ENCODE measurements around the gene RBSN. TPM values are rescaled to one million over a fixed set of nuclear protein-coding genes. Genes with fewer than 3 reads are reported as not detected.

RBSN gene
- total and polyA plus RNA-seq, 2 experiments from 2014 or later, result 10.6 to 26.5 TPM

DNA sequence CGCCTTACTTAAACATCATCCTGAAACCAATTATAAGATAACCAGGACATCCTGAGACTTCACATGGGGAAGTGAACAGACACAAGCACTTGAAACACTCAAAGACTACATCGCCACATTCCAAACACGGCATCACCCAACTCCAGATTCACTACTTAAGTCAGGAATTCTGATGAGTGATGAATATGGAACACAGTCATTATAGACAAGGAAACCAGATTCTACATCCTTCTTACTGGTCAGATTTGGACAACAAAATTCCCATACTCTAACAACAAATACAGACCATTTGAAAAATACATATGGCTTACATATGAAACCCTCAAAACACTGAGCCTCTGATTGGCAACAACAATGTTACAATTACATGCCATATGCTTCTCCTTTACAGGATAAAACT, 13.1 kb upstream of the RBSN start:
- H3K79me2 ChIP-seq (replicated peaks; ENCODE audit: insufficient read depth), result no peaks in the 10 kb centered on the region
- Mint-ChIP-seq H3K4me1 (peaks cover 32% of the 10 kb centered on the region), H3K36me3 (ENCODE audit: low read depth) (no peaks in the 10 kb centered on the region), H3K9me3 (0 out of 3 replicates have a peak, but pooled peaks cover 2% of the 10 kb centered on the region), H3K27me3 (ENCODE audit: insufficient read depth, low read depth, poor library complexity) (peaks cover 9% of the 10 kb centered on the region), H3K4me3 (no peak overlapping the region), H3K27ac (no peak overlapping the region)
- no peak overlapping the region for H3K27ac ChIP-seq (ENCODE audit: low read depth)
- no peaks in the 10 kb centered on the region for H3K27me3 ChIP-seq (ENCODE audit: insufficient read depth)
- H3F3A ChIP-seq (replicated peaks; ENCODE audit: low read depth), result no peaks in the 10 kb centered on the region
- no peaks in the 10 kb centered on the region for H3K9me2 ChIP-seq (ENCODE audit: insufficient read depth)
- no peak overlapping the region for H3K4me3 ChIP-seq
- peaks cover 23% of the 10 kb centered on the region for H3K4me1 ChIP-seq (ENCODE audit: insufficient read depth)
- DNase-seq (ENCODE audit: low spot score), result no peak
- TF ChIP-seq REST (IDR thresholded peaks at IDR 0.05; ENCODE audit: unreplicated experiment) (no peak), NANOG (IDR thresholded peaks at IDR 0.05; ENCODE audit: borderline replicate concordance) (no peak), POLR2AphosphoS5 (IDR thresholded peaks at IDR 0.05; ENCODE audit: low read depth) (no peak), EZH2 (IDR thresholded peaks at IDR 0.05; ENCODE audit: low read depth, unreplicated experiment) (no peak), JUNB (IDR thresholded peaks at IDR 0.05; ENCODE audit: unreplicated experiment) (no peak), ZNF331 (CRISPR knock-in tag; IDR thresholded peaks at IDR 0.05; ENCODE audit: low read depth) (no peak), STAT1 (IDR thresholded peaks at IDR 0.05; ENCODE audit: unreplicated experiment) (no peak), ZNF114 (CRISPR knock-in tag; IDR thresholded peaks at IDR 0.05) (no peak), CTCF (conservative IDR thresholded peaks at IDR 0.05; ENCODE audit: low read depth in 2 of 2) (no peak), EZH2phosphoT487 (IDR thresholded peaks at IDR 0.05; ENCODE audit: unreplicated experiment) (no peak), CREB1 (CRISPR knock-in tag; IDR thresholded peaks at IDR 0.05; ENCODE audit: low read depth) (no peak)
- TF ChIP-seq, protein P1, sequence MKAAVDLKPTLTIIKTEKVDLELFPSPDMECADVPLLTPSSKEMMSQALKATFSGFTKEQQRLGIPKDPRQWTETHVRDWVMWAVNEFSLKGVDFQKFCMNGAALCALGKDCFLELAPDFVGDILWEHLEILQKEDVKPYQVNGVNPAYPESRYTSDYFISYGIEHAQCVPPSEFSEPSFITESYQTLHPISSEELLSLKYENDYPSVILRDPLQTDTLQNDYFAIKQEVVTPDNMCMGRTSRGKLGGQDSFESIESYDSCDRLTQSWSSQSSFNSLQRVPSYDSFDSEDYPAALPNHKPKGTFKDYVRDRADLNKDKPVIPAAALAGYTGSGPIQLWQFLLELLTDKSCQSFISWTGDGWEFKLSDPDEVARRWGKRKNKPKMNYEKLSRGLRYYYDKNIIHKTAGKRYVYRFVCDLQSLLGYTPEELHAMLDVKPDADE (IDR thresholded peaks at IDR 0.05), result no peak
- TF ChIP-seq, protein P2, sequence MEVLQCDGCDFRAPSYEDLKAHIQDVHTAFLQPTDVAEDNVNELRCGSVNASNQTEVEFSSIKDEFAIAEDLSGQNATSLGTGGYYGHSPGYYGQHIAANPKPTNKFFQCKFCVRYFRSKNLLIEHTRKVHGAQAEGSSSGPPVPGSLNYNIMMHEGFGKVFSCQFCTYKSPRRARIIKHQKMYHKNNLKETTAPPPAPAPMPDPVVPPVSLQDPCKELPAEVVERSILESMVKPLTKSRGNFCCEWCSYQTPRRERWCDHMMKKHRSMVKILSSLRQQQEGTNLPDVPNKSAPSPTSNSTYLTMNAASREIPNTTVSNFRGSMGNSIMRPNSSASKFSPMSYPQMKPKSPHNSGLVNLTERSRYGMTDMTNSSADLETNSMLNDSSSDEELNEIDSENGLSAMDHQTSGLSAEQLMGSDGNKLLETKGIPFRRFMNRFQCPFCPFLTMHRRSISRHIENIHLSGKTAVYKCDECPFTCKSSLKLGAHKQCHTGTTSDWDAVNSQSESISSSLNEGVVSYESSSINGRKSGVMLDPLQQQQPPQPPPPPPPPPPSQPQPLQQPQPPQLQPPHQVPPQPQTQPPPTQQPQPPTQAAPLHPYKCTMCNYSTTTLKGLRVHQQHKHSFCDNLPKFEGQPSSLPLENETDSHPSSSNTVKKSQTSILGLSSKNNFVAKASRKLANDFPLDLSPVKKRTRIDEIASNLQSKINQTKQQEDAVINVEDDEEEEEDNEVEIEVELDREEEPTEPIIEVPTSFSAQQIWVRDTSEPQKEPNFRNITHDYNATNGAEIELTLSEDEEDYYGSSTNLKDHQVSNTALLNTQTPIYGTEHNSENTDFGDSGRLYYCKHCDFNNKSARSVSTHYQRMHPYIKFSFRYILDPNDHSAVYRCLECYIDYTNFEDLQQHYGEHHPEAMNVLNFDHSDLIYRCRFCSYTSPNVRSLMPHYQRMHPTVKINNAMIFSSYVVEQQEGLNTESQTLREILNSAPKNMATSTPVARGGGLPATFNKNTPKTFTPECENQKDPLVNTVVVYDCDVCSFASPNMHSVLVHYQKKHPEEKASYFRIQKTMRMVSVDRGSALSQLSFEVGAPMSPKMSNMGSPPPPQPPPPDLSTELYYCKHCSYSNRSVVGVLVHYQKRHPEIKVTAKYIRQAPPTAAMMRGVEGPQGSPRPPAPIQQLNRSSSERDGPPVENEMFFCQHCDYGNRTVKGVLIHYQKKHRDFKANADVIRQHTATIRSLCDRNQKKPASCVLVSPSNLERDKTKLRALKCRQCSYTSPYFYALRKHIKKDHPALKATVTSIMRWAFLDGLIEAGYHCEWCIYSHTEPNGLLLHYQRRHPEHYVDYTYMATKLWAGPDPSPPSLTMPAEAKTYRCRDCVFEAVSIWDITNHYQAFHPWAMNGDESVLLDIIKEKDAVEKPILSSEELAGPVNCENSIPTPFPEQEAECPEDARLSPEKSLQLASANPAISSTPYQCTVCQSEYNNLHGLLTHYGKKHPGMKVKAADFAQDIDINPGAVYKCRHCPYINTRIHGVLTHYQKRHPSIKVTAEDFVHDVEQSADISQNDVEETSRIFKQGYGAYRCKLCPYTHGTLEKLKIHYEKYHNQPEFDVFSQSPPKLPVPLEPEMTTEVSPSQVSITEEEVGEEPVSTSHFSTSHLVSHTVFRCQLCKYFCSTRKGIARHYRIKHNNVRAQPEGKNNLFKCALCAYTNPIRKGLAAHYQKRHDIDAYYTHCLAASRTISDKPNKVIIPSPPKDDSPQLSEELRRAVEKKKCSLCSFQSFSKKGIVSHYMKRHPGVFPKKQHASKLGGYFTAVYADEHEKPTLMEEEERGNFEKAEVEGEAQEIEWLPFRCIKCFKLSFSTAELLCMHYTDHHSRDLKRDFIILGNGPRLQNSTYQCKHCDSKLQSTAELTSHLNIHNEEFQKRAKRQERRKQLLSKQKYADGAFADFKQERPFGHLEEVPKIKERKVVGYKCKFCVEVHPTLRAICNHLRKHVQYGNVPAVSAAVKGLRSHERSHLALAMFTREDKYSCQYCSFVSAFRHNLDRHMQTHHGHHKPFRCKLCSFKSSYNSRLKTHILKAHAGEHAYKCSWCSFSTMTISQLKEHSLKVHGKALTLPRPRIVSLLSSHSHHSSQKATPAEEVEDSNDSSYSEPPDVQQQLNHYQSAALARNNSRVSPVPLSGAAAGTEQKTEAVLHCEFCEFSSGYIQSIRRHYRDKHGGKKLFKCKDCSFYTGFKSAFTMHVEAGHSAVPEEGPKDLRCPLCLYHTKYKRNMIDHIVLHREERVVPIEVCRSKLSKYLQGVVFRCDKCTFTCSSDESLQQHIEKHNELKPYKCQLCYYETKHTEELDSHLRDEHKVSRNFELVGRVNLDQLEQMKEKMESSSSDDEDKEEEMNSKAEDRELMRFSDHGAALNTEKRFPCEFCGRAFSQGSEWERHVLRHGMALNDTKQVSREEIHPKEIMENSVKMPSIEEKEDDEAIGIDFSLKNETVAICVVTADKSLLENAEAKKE (CRISPR knock-in tag; IDR thresholded peaks at IDR 0.05), result no peak
- H2AFZ ChIP-seq, result 0 out of 2 replicates have a peak overlapping the region, but pooled peaks have one; percentile 14
- H3K4me2 ChIP-seq, result no peak overlapping the region
- H4K20me1 ChIP-seq (replicated peaks; ENCODE audit: insufficient read depth), result no peaks in the 10 kb centered on the region
- no peaks in the 10 kb centered on the region for H3K36me3 ChIP-seq (ENCODE audit: insufficient read depth)
- no peak for ATAC-seq

All from GM23338 (cell line).